K562 (cell line): ENCODE data around the gene GRIN2D. TPM values are rescaled to one million over a fixed set of nuclear protein-coding genes. Genes with fewer than 3 reads are reported as not detected.

Source experiments
- ASH1L ChIP-seq: fragments of 450-650 bp; IDR thresholded peaks from 2 replicates; pipeline ENCODE4 v1.6.1; 2018; ENCODE audit warnings: borderline replicate concordance, mild to moderate bottlenecking, low read depth; ENCODE audit not compliant: partially characterized antibody
- BRD9 ChIP-seq: fragments of 450-650 bp; IDR thresholded peaks from 2 replicates; pipeline ENCODE4 v1.6.1; 2018; ENCODE audit warnings: low read depth; ENCODE audit not compliant: partially characterized antibody
- CAMTA2 ChIP-seq: fragments of 250-450 bp; sonication (Bioruptor Pico); conservative IDR thresholded peaks from 2 replicates; pipeline ENCODE4 v1.5.1; 2022
- CBX8 ChIP-seq: fragments of 200-600 bp; sonication (generic); IDR thresholded peaks from 2 replicates; pipeline ENCODE4 v1.6.1; 2012; ENCODE audit warnings: borderline replicate concordance, mixed run types, low read depth, mild to moderate bottlenecking, moderate library complexity, mixed read lengths, low read length, control low read depth, inconsistent platforms; ENCODE audit not compliant: poor library complexity, severe bottlenecking; ENCODE audit errors: extremely low read depth
- DACH1 ChIP-seq: fragments of 450-650 bp; IDR thresholded peaks from 2 replicates; pipeline ENCODE4 v1.6.1; 2018; ENCODE audit not compliant: partially characterized antibody
- FOXA3 ChIP-seq, 2 experiments: fragments of 450-650 bp in 1 of 2; sonication (generic) in 1 of 2; formaldehyde crosslinking; IDR thresholded peaks in 1 of 2; conservative IDR thresholded peaks in 1 of 2; 2 replicates each; pipeline versions ENCODE4 v1.4.0 to v1.8.0; 2020 to 2022; ENCODE audit warnings: mild to moderate bottlenecking in 2 of 2, missing genetic modification reagents in 1 of 2
- ILK ChIP-seq: fragments of 450-650 bp; IDR thresholded peaks from 2 replicates; pipeline ENCODE4 v1.6.1; 2016; ENCODE audit warnings: missing genetic modification characterization, low read depth, mild to moderate bottlenecking, missing compliant biosample characterization, moderate library complexity, borderline replicate concordance
- L3MBTL2 ChIP-seq: fragments of 450-650 bp; IDR thresholded peaks from 2 replicates; pipeline ENCODE4 v1.6.1; 2016; ENCODE audit warnings: mild to moderate bottlenecking, moderate library complexity
- LARP7 ChIP-seq: fragments of 450-650 bp; IDR thresholded peaks from 2 replicates; pipeline ENCODE4 v1.6.1; 2016
- MAFG ChIP-seq: fragments of 450-650 bp; conservative IDR thresholded peaks from 2 replicates; pipeline ENCODE4 v1.6.1; 2016; ENCODE audit warnings: missing genetic modification characterization, missing compliant biosample characterization
- PHF20 ChIP-seq: fragments of 450-650 bp; IDR thresholded peaks from 2 replicates; pipeline ENCODE4 v1.6.1; 2018; ENCODE audit not compliant: partially characterized antibody
- RCOR1 ChIP-seq, 2 experiments: IDR thresholded peaks; 2 replicates each; pipeline ENCODE4 v1.6.1; 2012; ENCODE audit warnings: low read depth in 2 of 2, low read length in 2 of 2, borderline replicate concordance in 1 of 2, improper control_type of control experiment in 1 of 2
- RUNX1 ChIP-seq: sonication (generic); IDR thresholded peaks from 2 replicates; pipeline ENCODE4 v1.6.1; 2016; ENCODE audit warnings: antibody characterized with exemption, low read depth
- SPI1 ChIP-seq: IDR thresholded peaks from 2 replicates; pipeline ENCODE4 v1.6.1; 2011; ENCODE audit warnings: low read depth, low read length, control low read depth, borderline replicate concordance
- STAG1 ChIP-seq: sonication (generic); formaldehyde crosslinking; IDR thresholded peaks from 2 replicates; pipeline ENCODE4 v1.5.0; 2020; ENCODE audit warnings: missing genetic modification reagents, borderline replicate concordance
- TBP ChIP-seq: optimal IDR thresholded peaks from 2 replicates; pipeline ENCODE3; 2011; ENCODE audit warnings: low read depth, low read length, improper control_type of control experiment
- TEAD2 ChIP-seq: fragments of 450-650 bp; IDR thresholded peaks from 2 replicates; pipeline ENCODE4 v1.6.1; 2016; ENCODE audit warnings: missing genetic modification characterization, control low read depth, missing compliant biosample characterization
- ZNF274 ChIP-seq: IDR thresholded peaks from 2 replicates; pipeline ENCODE4 v1.6.1; 2011; ENCODE audit warnings: low read depth, mild to moderate bottlenecking, low read length, moderate library complexity, borderline replicate concordance
- ZNF766 ChIP-seq: fragments of 200-800 bp; sonication (Bioruptor generic); conservative IDR thresholded peaks from 2 replicates; pipeline ENCODE4 v1.6.1; 2016; ENCODE audit warnings: missing genetic modification characterization, missing compliant biosample characterization
- ZNF785 ChIP-seq: fragments of 250-450 bp; sonication (Bioruptor Pico); IDR thresholded peaks from 2 replicates; pipeline ENCODE4 v1.4.0; 2020; ENCODE audit warnings: mild to moderate bottlenecking
- polyA plus RNA-seq, 8 experiments: library from polyadenylated mRNA; depleted of rRNA in 4 of 8; stranded (reverse) in 5 of 8; unstranded in 3 of 8; fragments of >200 nt; fragmentation: Nextera tagmentation in 2 of 8; fragmentation: Illumina TruSeq in 1 of 8; extraction: Ambion mirVana in 2 of 8; extraction: Trizol in 1 of 8; gene quantifications; 2 replicates each; pipeline versions ENCODE4 v1.2.1 to v1.2.3, GENCODE V29; 2011 to 2014; ENCODE audit warnings: inconsistent platforms in 1 of 8, missing spikeins in 1 of 8
- total RNA-seq, 7 experiments: library from RNA; depleted of rRNA in 6 of 7; stranded (reverse); fragments of >200 nt in 6 of 7; fragmentation: Illumina TruSeq in 2 of 7; extraction: Trizol in 2 of 7; gene quantifications; 2 replicates each; pipeline versions ENCODE4 v1.2.1 to v1.2.3, GENCODE V29; 2011 to 2021; ENCODE audit warnings: low replicate concordance in 1 of 7
- TF ChIP-seq, protein P1 (sequence below): fragments of 250-450 bp; sonication (Bioruptor Pico); IDR thresholded peaks from 2 replicates; pipeline ENCODE4 v1.4.0; 2020; ENCODE audit warnings: mild to moderate bottlenecking, moderate library complexity
- TF ChIP-seq, protein P2 (sequence below): fragments of 250-450 bp; sonication (Bioruptor Pico); IDR thresholded peaks from 2 replicates; pipeline ENCODE4 v1.5.0; 2021; ENCODE audit warnings: mild to moderate bottlenecking, borderline replicate concordance

GRIN2D gene
- total and polyA plus RNA-seq, 9 of the 15 experiments (the other 6 are each of a cell fraction or from before 2014, with no cell fraction given) = 0.32 to 31.5 (median 1.8) TPM

DNA sequence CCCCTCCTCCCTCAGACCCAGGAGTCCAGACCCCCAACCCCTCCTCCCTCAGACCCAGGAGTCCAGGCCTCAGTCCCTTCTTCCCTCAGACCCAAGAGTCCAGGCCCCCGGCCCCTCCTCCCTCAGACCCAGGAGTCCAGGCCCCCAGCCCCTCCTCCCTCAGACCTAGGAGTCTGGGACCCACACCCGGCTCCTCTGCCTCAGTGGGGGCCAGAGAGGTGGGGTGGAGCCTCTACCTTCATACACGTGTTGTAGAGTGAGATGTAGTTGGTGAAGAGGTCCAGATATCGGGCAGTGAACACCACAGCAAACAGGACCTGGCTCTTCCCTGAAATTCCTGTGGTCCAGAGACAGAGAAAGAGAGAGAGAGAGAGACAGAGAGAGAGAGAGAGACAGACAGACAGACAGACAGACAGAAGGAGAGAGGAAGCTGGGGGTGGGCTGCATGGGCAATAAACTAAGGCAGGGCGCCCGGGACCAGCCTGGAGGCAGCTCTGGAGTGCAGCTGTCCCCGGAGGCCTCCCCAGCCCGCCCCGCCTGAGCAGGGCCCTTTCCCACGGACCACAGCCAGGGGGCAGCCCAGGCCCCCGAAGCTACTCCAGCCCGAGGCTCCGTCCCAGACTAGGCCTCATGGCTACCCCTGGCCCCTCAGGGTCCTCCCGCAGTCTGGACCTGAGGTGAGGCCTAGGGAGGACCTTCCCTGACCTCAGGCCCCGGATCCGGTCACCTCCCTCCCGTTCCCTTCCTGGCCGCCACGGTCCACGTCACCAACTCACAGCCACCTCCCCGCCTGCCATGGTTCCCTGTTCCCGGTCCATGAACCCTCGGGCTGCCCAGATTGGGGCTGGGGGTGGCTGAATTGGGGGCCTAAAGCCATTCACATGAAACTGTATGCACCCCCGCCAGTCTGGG is 3.0 kb upstream of the GRIN2D start (continued):
- TF ChIP-seq MAFG (tag) (no peak), CBX8 (no peak), ZNF274 (no peak), BRD9 (peak; percentile 90), ASH1L (no peak), CAMTA2 (CRISPR knock-in tag) (no peak), LARP7 (no peak), TBP (peak; percentile 42), SPI1 (no peak), PHF20 (peak; percentile 79), L3MBTL2 (0 out of 2 replicates have a peak, but pooled peaks have one; percentile 38), RCOR1 (IDR thresholded peaks at IDR 0.05; ENCODE audit: borderline replicate concordance in 1 of 2, low read depth in 2 of 2, low read length in 2 of 2) (0 out of 4 replicates have a peak, but pooled peaks of 1 of the 2 experiments have one; percentile 16), STAG1 (CRISPR knock-in tag) (0 out of 2 replicates have a peak, but pooled peaks have one; percentile 25), RUNX1 (peak; percentile 66; the same call in 1 of the 2 replicates), DACH1 (no peak), ZNF766 (no peak), FOXA3 (CRISPR knock-in tag; conservative IDR thresholded peaks at IDR 0.05 in 1 of 2, IDR thresholded peaks at IDR 0.05 in 1 of 2) (0 out of 4 replicates have a peak, but pooled peaks of 1 of the 2 experiments have one; percentile 52), ZNF785 (CRISPR knock-in tag) (no peak), TEAD2 (tag) (no peak), ILK (no peak)
- TF ChIP-seq, protein P1, sequence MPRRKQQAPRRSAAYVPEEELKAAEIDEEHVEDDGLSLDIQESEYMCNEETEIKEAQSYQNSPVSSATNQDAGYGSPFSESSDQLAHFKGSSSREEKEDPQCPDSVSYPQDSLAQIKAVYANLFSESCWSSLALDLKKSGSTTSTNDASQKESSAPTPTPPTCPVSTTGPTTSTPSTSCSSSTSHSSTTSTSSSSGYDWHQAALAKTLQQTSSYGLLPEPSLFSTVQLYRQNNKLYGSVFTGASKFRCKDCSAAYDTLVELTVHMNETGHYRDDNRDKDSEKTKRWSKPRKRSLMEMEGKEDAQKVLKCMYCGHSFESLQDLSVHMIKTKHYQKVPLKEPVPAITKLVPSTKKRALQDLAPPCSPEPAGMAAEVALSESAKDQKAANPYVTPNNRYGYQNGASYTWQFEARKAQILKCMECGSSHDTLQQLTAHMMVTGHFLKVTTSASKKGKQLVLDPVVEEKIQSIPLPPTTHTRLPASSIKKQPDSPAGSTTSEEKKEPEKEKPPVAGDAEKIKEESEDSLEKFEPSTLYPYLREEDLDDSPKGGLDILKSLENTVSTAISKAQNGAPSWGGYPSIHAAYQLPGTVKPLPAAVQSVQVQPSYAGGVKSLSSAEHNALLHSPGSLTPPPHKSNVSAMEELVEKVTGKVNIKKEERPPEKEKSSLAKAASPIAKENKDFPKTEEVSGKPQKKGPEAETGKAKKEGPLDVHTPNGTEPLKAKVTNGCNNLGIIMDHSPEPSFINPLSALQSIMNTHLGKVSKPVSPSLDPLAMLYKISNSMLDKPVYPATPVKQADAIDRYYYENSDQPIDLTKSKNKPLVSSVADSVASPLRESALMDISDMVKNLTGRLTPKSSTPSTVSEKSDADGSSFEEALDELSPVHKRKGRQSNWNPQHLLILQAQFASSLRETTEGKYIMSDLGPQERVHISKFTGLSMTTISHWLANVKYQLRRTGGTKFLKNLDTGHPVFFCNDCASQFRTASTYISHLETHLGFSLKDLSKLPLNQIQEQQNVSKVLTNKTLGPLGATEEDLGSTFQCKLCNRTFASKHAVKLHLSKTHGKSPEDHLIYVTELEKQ (CRISPR knock-in tag) = no peak
- TF ChIP-seq, protein P2, sequence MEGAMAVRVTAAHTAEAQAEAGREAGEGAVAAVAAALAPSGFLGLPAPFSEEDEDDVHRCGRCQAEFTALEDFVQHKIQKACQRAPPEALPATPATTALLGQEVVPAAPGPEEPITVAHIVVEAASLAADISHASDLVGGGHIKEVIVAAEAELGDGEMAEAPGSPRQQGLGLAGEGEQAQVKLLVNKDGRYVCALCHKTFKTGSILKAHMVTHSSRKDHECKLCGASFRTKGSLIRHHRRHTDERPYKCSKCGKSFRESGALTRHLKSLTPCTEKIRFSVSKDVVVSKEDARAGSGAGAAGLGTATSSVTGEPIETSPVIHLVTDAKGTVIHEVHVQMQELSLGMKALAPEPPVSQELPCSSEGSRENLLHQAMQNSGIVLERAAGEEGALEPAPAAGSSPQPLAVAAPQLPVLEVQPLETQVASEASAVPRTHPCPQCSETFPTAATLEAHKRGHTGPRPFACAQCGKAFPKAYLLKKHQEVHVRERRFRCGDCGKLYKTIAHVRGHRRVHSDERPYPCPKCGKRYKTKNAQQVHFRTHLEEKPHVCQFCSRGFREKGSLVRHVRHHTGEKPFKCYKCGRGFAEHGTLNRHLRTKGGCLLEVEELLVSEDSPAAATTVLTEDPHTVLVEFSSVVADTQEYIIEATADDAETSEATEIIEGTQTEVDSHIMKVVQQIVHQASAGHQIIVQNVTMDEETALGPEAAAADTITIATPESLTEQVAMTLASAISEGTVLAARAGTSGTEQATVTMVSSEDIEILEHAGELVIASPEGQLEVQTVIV (CRISPR knock-in tag) = no peak
